HCT116 (cell line): ENCODE results near the gene PHOX2A. TPM values are rescaled to one million over a fixed set of nuclear protein-coding genes. Genes with fewer than 3 reads are reported as not detected.

Experiments used
- ATAC-seq: fragments of 200-7000 bp; cut with Tn5 transposase; 2 replicates; pipeline ENCODE4 v1.9.1; 2020; ENCODE audit warnings: mild to moderate bottlenecking, moderate library complexity
- Bru-seq: library from RNA; stranded (reverse); fragments of 400-500 nt; gene quantifications from one replicate; lab custom pipeline; 2021; lab: Mats Ljungman, UMichigan
- BruChase-seq, 2 experiments: library from RNA; stranded (reverse); fragments of 400-500 nt; gene quantifications; one replicate each; lab custom pipeline; 2021; lab: Mats Ljungman, UMichigan
- BruUV-seq: library from RNA; stranded (reverse); fragments of 400-500 nt; replicated peaks from 2 replicates; lab custom pipeline; 2021; lab: Mats Ljungman, UMichigan
- CTCF ChIA-PET: fragments of 300-600 bp; sonication (Branson Sonifier 250); formaldehyde crosslinking; loops from one replicate; lab custom pipeline; 2021; ENCODE audit warnings: antibody characterized with exemption; lab: Charles Lee
- POLR2A ChIA-PET: fragments of 300-600, 350-600 bp; sonication (Branson Sonifier 250); formaldehyde crosslinking; loops from one replicate; lab custom pipeline; 2021; ENCODE audit warnings: antibody characterized with exemption; lab: Charles Lee
- RAD21 ChIA-PET, 2 experiments: fragments of 300-600 bp; sonication (Branson Sonifier 250); formaldehyde crosslinking; loops; one replicate each; lab custom pipeline; 2023; ENCODE audit warnings: low total read pairs in 2 of 2; ENCODE audit not compliant: uncharacterized antibody in 2 of 2, unreplicated experiment in 2 of 2, low non-redundant PET in 1 of 2; lab: Charles Lee
- DNase-seq: peaks from one replicate; pipeline ENCODE4 v3.0.0-alpha.2; 2010; ENCODE audit warnings: low read depth, low spot score
- H2AFZ ChIP-seq: fragments of 200-600 bp; shearing (Covaris generic), sonication (generic); 2 replicates; pipeline ENCODE4 v1.6.1; 2017; ENCODE audit warnings: low read depth, mixed run types, mixed read lengths, antibody characterized with exemption, low read length; ENCODE audit not compliant: poor library complexity, severe bottlenecking
- H3K27ac ChIP-seq: 2 replicates; pipeline ENCODE4 v1.5.1; 2012; ENCODE audit warnings: low read depth, low read length
- H3K27me3 ChIP-seq: fragments of 200-600 bp; sonication (generic); 2 replicates; pipeline ENCODE4 v1.6.1; 2016; ENCODE audit warnings: mixed run types, low read length, mixed read lengths; ENCODE audit not compliant: insufficient read depth
- H3K36me3 ChIP-seq, 2 experiments: fragments of 200-500 bp in 1 of 2; fragments of 200-600 bp in 1 of 2; sonication (Bioruptor generic) in 1 of 2; sonication (generic) in 1 of 2; 2 replicates each; pipeline versions ENCODE4 v1.5.1 to v1.6.1; 2014 to 2016; ENCODE audit warnings: low read length in 2 of 2, inconsistent platforms in 1 of 2, mixed read lengths in 1 of 2, mixed run types in 1 of 2; ENCODE audit not compliant: insufficient read depth in 2 of 2, control insufficient read depth in 1 of 2
- H3K4me1 ChIP-seq, 2 experiments: fragments of 200-600 bp in 1 of 2; sonication (generic) in 1 of 2; 2 replicates each; pipeline versions ENCODE4 v1.5.1 to v1.6.1; 2012 to 2017; ENCODE audit warnings: low read length in 2 of 2, inconsistent platforms in 1 of 2, mild to moderate bottlenecking in 1 of 2, mixed read lengths in 1 of 2, mixed run types in 1 of 2, moderate library complexity in 1 of 2; ENCODE audit not compliant: insufficient read depth in 2 of 2, control insufficient read depth in 1 of 2
- H3K4me2 ChIP-seq: fragments of 200-600 bp; sonication (generic); 2 replicates; pipeline ENCODE4 v1.6.1; 2017; ENCODE audit warnings: mixed run types, low read length, mixed read lengths
- H3K4me3 ChIP-seq, 2 experiments: fragments of 200-600 bp in 1 of 2; sonication (generic) in 1 of 2; replicated peaks in 1 of 2; 2 replicates each; pipeline ENCODE4 v1.5.1; 2011 to 2016; ENCODE audit warnings: low read length in 2 of 2, control low read depth in 1 of 2, low read depth in 1 of 2, mild to moderate bottlenecking in 1 of 2, mixed read lengths in 1 of 2, mixed run types in 1 of 2
- H3K79me2 ChIP-seq: fragments of 200-600 bp; sonication (generic); 2 replicates; pipeline ENCODE4 v1.6.1; 2017; ENCODE audit warnings: mild to moderate bottlenecking, mixed run types, low read length, moderate library complexity, mixed read lengths; ENCODE audit not compliant: insufficient read depth
- H3K9ac ChIP-seq: fragments of 200-600 bp; sonication (generic); 2 replicates; pipeline ENCODE4 v1.6.1; 2016; ENCODE audit warnings: low read length, mixed read lengths
- H3K9me2 ChIP-seq: fragments of 200-600 bp; sonication (generic), shearing (Covaris generic); 2 replicates; pipeline ENCODE4 v1.6.1; 2017; ENCODE audit warnings: mixed run types, mild to moderate bottlenecking, moderate library complexity; ENCODE audit not compliant: insufficient read depth
- H3K9me3 ChIP-seq, 2 experiments: fragments of 200-500 bp in 1 of 2; fragments of 200-600 bp in 1 of 2; sonication (Bioruptor generic) in 1 of 2; sonication (generic) in 1 of 2; 2 replicates each; pipeline ENCODE4 v1.6.1; 2014 to 2017; ENCODE audit warnings: low read length in 2 of 2, mixed read lengths in 2 of 2, inconsistent platforms in 1 of 2, low read depth in 1 of 2, mild to moderate bottlenecking in 1 of 2, mixed run types in 1 of 2, moderate library complexity in 1 of 2; ENCODE audit not compliant: control insufficient read depth in 1 of 2, insufficient read depth in 1 of 2
- H4K20me1 ChIP-seq: fragments of 200-600 bp; sonication (generic), shearing (Covaris generic); 2 replicates; pipeline ENCODE4 v1.6.1; 2017; ENCODE audit warnings: mixed run types, mild to moderate bottlenecking, moderate library complexity; ENCODE audit not compliant: insufficient read depth
- ELF1 ChIP-seq: IDR thresholded peaks from 2 replicates; pipeline ENCODE4 v1.6.1; 2012; ENCODE audit warnings: low read depth, borderline replicate concordance
- EZH2 ChIP-seq: fragments of 200-600 bp; sonication (generic); IDR thresholded peaks from 2 replicates; pipeline ENCODE4 v1.6.1; 2017; ENCODE audit warnings: antibody characterized with exemption, mixed run types
- FOSL1 ChIP-seq: IDR thresholded peaks from 2 replicates; pipeline ENCODE4 v1.6.1; 2012; ENCODE audit warnings: low read depth
- JUND ChIP-seq: IDR thresholded peaks from 2 replicates; pipeline ENCODE4 v1.6.1; 2012
- POLR2A ChIP-seq: IDR thresholded peaks from 2 replicates; pipeline ENCODE4 v1.7.0; 2011; ENCODE audit warnings: borderline replicate concordance; ENCODE audit not compliant: insufficient read depth, insufficient read length; ENCODE audit errors: extremely low read depth
- POLR2AphosphoS5 ChIP-seq: IDR thresholded peaks from 2 replicates; pipeline ENCODE4 v1.6.1; 2011; ENCODE audit warnings: mild to moderate bottlenecking, low read depth, low read length, moderate library complexity
- SIN3A ChIP-seq: IDR thresholded peaks from 2 replicates; pipeline ENCODE4 v1.6.1; 2012; ENCODE audit warnings: low read depth
- ZNF274 ChIP-seq: fragments of 200-500 bp; sonication (Bioruptor generic); IDR thresholded peaks from 2 replicates; pipeline ENCODE4 v1.6.1; 2014; ENCODE audit warnings: mild to moderate bottlenecking, low read depth, low read length, inconsistent platforms
- intact Hi-C: fragments of 100-400 bp; cut with micrococcal nuclease; formaldehyde crosslinking; loops from 2 replicates; pipeline ENCODE4 v1.10.0; 2022
- long read RNA-seq: library from polyadenylated mRNA; unstranded; transcript quantifications from one replicate; pipeline ENCODE4 v2.0.0, GENCODE V29; 2021; ENCODE audit not compliant: unreplicated experiment
- polyA plus RNA-seq: library from polyadenylated mRNA; unstranded; fragments of >200 nt; gene quantifications from 2 replicates; pipeline ENCODE4 v1.2.1, GENCODE V29; 2012; ENCODE audit warnings: missing spikeins
- total RNA-seq: library from RNA; stranded (reverse); gene quantifications from one replicate; pipeline ENCODE4 v1.2.1, GENCODE V29; 2021; ENCODE audit not compliant: unreplicated experiment
- TF ChIP-seq, protein P1 (sequence below), 3 experiments: fragments of 200-600 bp in 1 of 3; sonication (generic) in 1 of 3; IDR thresholded peaks in 2 of 3; conservative IDR thresholded peaks in 1 of 3; 2 replicates each; pipeline ENCODE4 v1.5.1; 2012 to 2017; ENCODE audit warnings: low read depth in 2 of 3, low read length in 2 of 3, antibody characterized with exemption in 1 of 3, borderline replicate concordance in 1 of 3, control low read depth in 1 of 3, mild to moderate bottlenecking in 1 of 3, mixed read lengths in 1 of 3, mixed run types in 1 of 3, moderate library complexity in 1 of 3; ENCODE audit not compliant: insufficient read depth in 1 of 3
- TF ChIP-seq, protein P2 (sequence below): IDR thresholded peaks from 2 replicates; pipeline ENCODE4 v1.6.1; 2012; ENCODE audit warnings: low read depth
- TF ChIP-seq, protein P3 (sequence below): IDR thresholded peaks from 2 replicates; pipeline ENCODE4 v1.6.1; 2011; ENCODE audit warnings: mild to moderate bottlenecking, low read length, moderate library complexity; ENCODE audit not compliant: insufficient replicate concordance; ENCODE audit errors: extremely low read depth
- TF ChIP-seq, protein P4 (sequence below): IDR thresholded peaks from 2 replicates; pipeline ENCODE4 v1.6.1; 2012

The PHOX2A gene
- not detected for total RNA-seq
- polyA plus RNA-seq, result not detected in 2 replicates
- not detected for Bru-seq, nascent RNA
- not detected for BruChase-seq, experiment 1, labeled RNA remaining after a 6-hour chase
- BruChase-seq, experiment 2, labeled RNA remaining after a 2-hour chase, result not detected
- long read RNA-seq, result 0 reads

DNA sequence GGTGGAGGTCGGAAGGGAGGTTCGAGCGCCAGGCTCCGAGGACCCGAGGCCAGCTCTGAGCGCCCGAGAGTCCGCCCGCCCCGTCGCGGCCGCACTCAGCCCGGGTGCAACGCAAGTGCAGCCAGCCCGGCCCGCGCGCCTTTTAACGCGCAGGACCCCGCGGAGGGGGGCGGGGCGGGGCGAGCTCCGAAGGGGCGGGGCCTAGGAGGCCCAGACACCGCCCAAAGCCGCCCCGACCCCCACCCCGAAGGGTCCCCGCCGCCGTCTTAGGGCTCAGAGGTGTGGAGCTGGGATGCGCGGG lies at the start of gene PHOX2A:
Gene PHOX2A (minus strand): TSS at position 117 of the 301 bp plus-strand sequence. CDS start 172 bp downstream, outside the sequence.
- H2AFZ ChIP-seq, result no peak within 1 kb of the TSS
- ChIA-PET POLR2A (no interaction called here), CTCF (no interaction called here)
- H3K27ac ChIP-seq, result no peak within 1 kb of the TSS
- no TSS peak for BruUV-seq
- ATAC-seq (no peak), DNase-seq (no peak)
- no peak within 1 kb of the TSS for H3K4me3 ChIP-seq
- no peaks in the 10 kb centered on the region for H3K79me2 ChIP-seq
- no peaks in the 10 kb centered on the region for H3K9me3 ChIP-seq
- no peaks in the 10 kb centered on the region for H4K20me1 ChIP-seq
- no peaks in the 10 kb centered on the region for H3K36me3 ChIP-seq
- TF ChIP-seq ELF1 (no peak), JUND (no peak), POLR2A (no peak), ZNF274 (no peak), EZH2 (no peak), FOSL1 (no peak)
- TF ChIP-seq, all 23 proteins: peak for 0
- no peaks in the 10 kb centered on the region for H3K9me2 ChIP-seq
- no peak within 1 kb of the TSS for H3K4me2 ChIP-seq
- RAD21 ChIA-PET, result no interaction called here
- no peaks in the 10 kb centered on the region for H3K27me3 ChIP-seq
- no peak within 1 kb of the TSS for H3K9ac ChIP-seq
- intact Hi-C loops, result no loop called here
- no peaks in the 10 kb centered on the region; a peak in 1 of 4 replicates for H3K4me1 ChIP-seq

DNA sequence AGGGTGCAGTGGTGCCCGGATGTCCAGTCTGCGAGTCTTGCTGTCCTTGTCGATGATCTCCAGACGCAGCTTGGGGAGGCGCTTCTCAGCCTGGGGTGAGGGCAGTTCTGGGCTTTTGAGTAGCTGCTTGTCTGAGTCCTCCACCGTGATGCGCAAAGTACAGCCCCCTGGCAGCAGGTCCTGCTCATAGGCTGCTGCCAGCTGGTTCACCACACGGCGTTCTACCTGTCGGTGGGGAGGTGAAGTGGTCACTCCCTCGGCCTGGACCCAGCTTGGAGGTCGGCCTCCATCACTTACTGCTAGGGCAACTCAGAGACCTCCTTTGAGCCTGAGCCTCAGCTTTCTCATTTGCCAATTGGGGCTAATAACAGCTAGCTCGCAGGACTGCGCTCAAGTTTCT lies 49.4 kb upstream of the PHOX2A start:
- no peaks in the 10 kb centered on the region for H4K20me1 ChIP-seq
- H3K4me1 ChIP-seq, result no peaks in the 10 kb centered on the region
- no peaks in the 10 kb centered on the region for H3K27me3 ChIP-seq
- H3K4me2 ChIP-seq, result no peak overlapping the region
- POLR2A ChIA-PET, result no interaction called here
- no peak overlapping the region for H2AFZ ChIP-seq
- H3K36me3 ChIP-seq, result no peaks in the 10 kb centered on the region
- no peaks in the 10 kb centered on the region for H3K9me3 ChIP-seq
- no TSS peak for BruUV-seq
- DNase-seq (no peak), ATAC-seq (no peak)
- H3K9ac ChIP-seq, result no peak overlapping the region
- no peaks in the 10 kb centered on the region for H3K79me2 ChIP-seq
- RAD21 ChIA-PET, result no interaction called here
- CTCF ChIA-PET, result no interaction called here
- H3K4me3 ChIP-seq, result no peak overlapping the region
- H3K27ac ChIP-seq, result no peak overlapping the region
- intact Hi-C loops, result no loop called here
- no peaks in the 10 kb centered on the region for H3K9me2 ChIP-seq
- TF ChIP-seq POLR2A (no peak), ELF1 (no peak), POLR2AphosphoS5 (no peak), EZH2 (no peak), SIN3A (no peak)
- TF ChIP-seq, protein P1, sequence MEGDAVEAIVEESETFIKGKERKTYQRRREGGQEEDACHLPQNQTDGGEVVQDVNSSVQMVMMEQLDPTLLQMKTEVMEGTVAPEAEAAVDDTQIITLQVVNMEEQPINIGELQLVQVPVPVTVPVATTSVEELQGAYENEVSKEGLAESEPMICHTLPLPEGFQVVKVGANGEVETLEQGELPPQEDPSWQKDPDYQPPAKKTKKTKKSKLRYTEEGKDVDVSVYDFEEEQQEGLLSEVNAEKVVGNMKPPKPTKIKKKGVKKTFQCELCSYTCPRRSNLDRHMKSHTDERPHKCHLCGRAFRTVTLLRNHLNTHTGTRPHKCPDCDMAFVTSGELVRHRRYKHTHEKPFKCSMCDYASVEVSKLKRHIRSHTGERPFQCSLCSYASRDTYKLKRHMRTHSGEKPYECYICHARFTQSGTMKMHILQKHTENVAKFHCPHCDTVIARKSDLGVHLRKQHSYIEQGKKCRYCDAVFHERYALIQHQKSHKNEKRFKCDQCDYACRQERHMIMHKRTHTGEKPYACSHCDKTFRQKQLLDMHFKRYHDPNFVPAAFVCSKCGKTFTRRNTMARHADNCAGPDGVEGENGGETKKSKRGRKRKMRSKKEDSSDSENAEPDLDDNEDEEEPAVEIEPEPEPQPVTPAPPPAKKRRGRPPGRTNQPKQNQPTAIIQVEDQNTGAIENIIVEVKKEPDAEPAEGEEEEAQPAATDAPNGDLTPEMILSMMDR (IDR thresholded peaks at IDR 0.05 in 2 of 3, conservative IDR thresholded peaks at IDR 0.05 in 1 of 3; ENCODE audit: borderline replicate concordance in 1 of 3, insufficient read depth in 1 of 3, low read depth in 2 of 3, low read length in 2 of 3), result no peak
- TF ChIP-seq, protein P2, sequence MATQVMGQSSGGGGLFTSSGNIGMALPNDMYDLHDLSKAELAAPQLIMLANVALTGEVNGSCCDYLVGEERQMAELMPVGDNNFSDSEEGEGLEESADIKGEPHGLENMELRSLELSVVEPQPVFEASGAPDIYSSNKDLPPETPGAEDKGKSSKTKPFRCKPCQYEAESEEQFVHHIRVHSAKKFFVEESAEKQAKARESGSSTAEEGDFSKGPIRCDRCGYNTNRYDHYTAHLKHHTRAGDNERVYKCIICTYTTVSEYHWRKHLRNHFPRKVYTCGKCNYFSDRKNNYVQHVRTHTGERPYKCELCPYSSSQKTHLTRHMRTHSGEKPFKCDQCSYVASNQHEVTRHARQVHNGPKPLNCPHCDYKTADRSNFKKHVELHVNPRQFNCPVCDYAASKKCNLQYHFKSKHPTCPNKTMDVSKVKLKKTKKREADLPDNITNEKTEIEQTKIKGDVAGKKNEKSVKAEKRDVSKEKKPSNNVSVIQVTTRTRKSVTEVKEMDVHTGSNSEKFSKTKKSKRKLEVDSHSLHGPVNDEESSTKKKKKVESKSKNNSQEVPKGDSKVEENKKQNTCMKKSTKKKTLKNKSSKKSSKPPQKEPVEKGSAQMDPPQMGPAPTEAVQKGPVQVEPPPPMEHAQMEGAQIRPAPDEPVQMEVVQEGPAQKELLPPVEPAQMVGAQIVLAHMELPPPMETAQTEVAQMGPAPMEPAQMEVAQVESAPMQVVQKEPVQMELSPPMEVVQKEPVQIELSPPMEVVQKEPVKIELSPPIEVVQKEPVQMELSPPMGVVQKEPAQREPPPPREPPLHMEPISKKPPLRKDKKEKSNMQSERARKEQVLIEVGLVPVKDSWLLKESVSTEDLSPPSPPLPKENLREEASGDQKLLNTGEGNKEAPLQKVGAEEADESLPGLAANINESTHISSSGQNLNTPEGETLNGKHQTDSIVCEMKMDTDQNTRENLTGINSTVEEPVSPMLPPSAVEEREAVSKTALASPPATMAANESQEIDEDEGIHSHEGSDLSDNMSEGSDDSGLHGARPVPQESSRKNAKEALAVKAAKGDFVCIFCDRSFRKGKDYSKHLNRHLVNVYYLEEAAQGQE, result no peak
- TF ChIP-seq, protein P3, sequence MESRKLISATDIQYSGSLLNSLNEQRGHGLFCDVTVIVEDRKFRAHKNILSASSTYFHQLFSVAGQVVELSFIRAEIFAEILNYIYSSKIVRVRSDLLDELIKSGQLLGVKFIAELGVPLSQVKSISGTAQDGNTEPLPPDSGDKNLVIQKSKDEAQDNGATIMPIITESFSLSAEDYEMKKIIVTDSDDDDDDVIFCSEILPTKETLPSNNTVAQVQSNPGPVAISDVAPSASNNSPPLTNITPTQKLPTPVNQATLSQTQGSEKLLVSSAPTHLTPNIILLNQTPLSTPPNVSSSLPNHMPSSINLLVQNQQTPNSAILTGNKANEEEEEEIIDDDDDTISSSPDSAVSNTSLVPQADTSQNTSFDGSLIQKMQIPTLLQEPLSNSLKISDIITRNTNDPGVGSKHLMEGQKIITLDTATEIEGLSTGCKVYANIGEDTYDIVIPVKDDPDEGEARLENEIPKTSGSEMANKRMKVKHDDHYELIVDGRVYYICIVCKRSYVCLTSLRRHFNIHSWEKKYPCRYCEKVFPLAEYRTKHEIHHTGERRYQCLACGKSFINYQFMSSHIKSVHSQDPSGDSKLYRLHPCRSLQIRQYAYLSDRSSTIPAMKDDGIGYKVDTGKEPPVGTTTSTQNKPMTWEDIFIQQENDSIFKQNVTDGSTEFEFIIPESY, result no peak
- TF ChIP-seq, protein P4, sequence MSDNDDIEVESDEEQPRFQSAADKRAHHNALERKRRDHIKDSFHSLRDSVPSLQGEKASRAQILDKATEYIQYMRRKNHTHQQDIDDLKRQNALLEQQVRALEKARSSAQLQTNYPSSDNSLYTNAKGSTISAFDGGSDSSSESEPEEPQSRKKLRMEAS, result no peak
